GM12878 (cell line): ENCODE data around the gene MATN4. TPM values are rescaled to one million over a fixed set of nuclear protein-coding genes. Genes with fewer than 3 reads are reported as not detected.

Source experiments
- BCLAF1 ChIP-seq: fragments of 450-650 bp; IDR thresholded peaks from 2 replicates; pipeline ENCODE4 v1.6.1; 2017; ENCODE audit warnings: antibody characterized with exemption, mild to moderate bottlenecking, moderate library complexity
- BMI1 ChIP-seq: fragments of 450-650 bp; IDR thresholded peaks from 2 replicates; pipeline ENCODE4 v1.6.1; 2016; ENCODE audit warnings: mild to moderate bottlenecking, moderate library complexity, borderline replicate concordance
- CHD2 ChIP-seq: IDR thresholded peaks from 2 replicates; pipeline ENCODE4 v1.6.1; 2011; ENCODE audit warnings: low read depth, low read length, improper control_type of control experiment, borderline replicate concordance
- CHD4 ChIP-seq: fragments of 200-600 bp; sonication (generic); IDR thresholded peaks from 2 replicates; pipeline ENCODE4 v1.6.1; 2016; ENCODE audit warnings: mild to moderate bottlenecking
- CTCF ChIP-seq, 3 experiments: IDR thresholded peaks in 2 of 3; conservative IDR thresholded peaks in 1 of 3; 2 replicates each; pipeline ENCODE4 v1.5.1; 2011; ENCODE audit warnings: low read depth in 3 of 3, low read length in 3 of 3, mild to moderate bottlenecking in 3 of 3, control low read depth in 2 of 3, moderate library complexity in 2 of 3, inconsistent platforms in 1 of 3, mixed read lengths in 1 of 3; ENCODE audit not compliant: control insufficient read depth in 2 of 3, insufficient read depth in 1 of 3; ENCODE audit errors: extremely low read depth in 1 of 3
- HSF1 ChIP-seq: fragments of 150-350 bp; IDR thresholded peaks from 2 replicates; pipeline ENCODE4 v1.6.1; 2014; ENCODE audit warnings: mild to moderate bottlenecking, low read depth, low read length
- JUNB ChIP-seq: IDR thresholded peaks from 2 replicates; pipeline ENCODE4 v1.6.1; 2016; ENCODE audit warnings: antibody characterized with exemption, mild to moderate bottlenecking
- PBX3 ChIP-seq: IDR thresholded peaks from 2 replicates; pipeline ENCODE4 v1.6.1; 2011; ENCODE audit warnings: mild to moderate bottlenecking, low read depth, low read length, moderate library complexity; ENCODE audit not compliant: insufficient replicate concordance
- POLR2A ChIP-seq: IDR thresholded peaks from 2 replicates; pipeline ENCODE4 v1.6.1; 2011; ENCODE audit warnings: low read depth, mild to moderate bottlenecking, low read length
- PRDM15 ChIP-seq: fragments of 450-650 bp; formaldehyde crosslinking; IDR thresholded peaks from 2 replicates; pipeline ENCODE4 v1.4.0; 2020; ENCODE audit warnings: mild to moderate bottlenecking, moderate library complexity
- RAD21 ChIP-seq: IDR thresholded peaks from 2 replicates; pipeline ENCODE4 v1.6.1; 2011; ENCODE audit warnings: mild to moderate bottlenecking, low read depth, low read length, moderate library complexity; ENCODE audit not compliant: insufficient read depth
- RB1 ChIP-seq: fragments of 450-650 bp; formaldehyde crosslinking; IDR thresholded peaks from 2 replicates; pipeline ENCODE4 v1.6.1; 2017; ENCODE audit warnings: mild to moderate bottlenecking, borderline replicate concordance
- RELA ChIP-seq: fragments of 450-650 bp; IDR thresholded peaks from 2 replicates; pipeline ENCODE4 v1.8.0; 2014; ENCODE audit warnings: borderline replicate concordance; ENCODE audit not compliant: partially characterized antibody
- TCF7 ChIP-seq: IDR thresholded peaks from 2 replicates; pipeline ENCODE4 v1.6.1; 2014; ENCODE audit warnings: antibody characterized with exemption, borderline replicate concordance
- ZNF217 ChIP-seq: fragments of 450-650 bp; IDR thresholded peaks from 2 replicates; pipeline ENCODE4 v1.6.1; 2017; ENCODE audit warnings: antibody characterized with exemption, mild to moderate bottlenecking
- polyA plus RNA-seq, 11 experiments: library from polyadenylated mRNA; depleted of rRNA in 4 of 11; unstranded in 6 of 11; stranded (reverse) in 5 of 11; fragments of >200 nt; fragmentation: Nextera tagmentation in 4 of 11; fragmentation: Illumina TruSeq in 1 of 11; extraction: Ambion mirVana in 4 of 11; extraction: Trizol in 1 of 11; gene quantifications; 1 replicate in 1 of 11; 2 replicates in 10 of 11; pipeline versions ENCODE4 v1.2.1 to v1.2.3, GENCODE V29; 2011 to 2016; ENCODE audit warnings: inconsistent platforms in 2 of 11, missing spikeins in 2 of 11, low read depth in 1 of 11
- total RNA-seq, 4 experiments: library from RNA; depleted of rRNA in 3 of 4; stranded (reverse); fragments of >200 nt in 3 of 4; fragmentation: Illumina TruSeq in 1 of 4; extraction: Trizol in 1 of 4; gene quantifications; 2 replicates each; pipeline versions ENCODE4 v1.2.1 to v1.2.3, GENCODE V29; 2013 to 2021

The MATN4 gene
- total and polyA plus RNA-seq, 10 of the 15 experiments (the other 5 are each of a cell fraction or from before 2014, with no cell fraction given) = 0.10 to 0.15 TPM; not detected in 8

GRCh38 chr20:45306431-45306982, 1.6 kb downstream of the MATN4 start, which contains the start of gene RBPJL (continued):
- TF ChIP-seq BCLAF1 = no peak
- TF ChIP-seq CHD2 = no peak
- TF ChIP-seq POLR2A = no peak
- peak; percentile 66; the same call in 1 of the 2 replicates for TF ChIP-seq RB1
- no peak for TF ChIP-seq PRDM15
- no peak for TF ChIP-seq PBX3
- no peak for TF ChIP-seq HSF1
- TF ChIP-seq RAD21 = peak; percentile 22; the same call in 1 of the 2 replicates
- peak; percentile 65 to 91 (median 68) for TF ChIP-seq CTCF (IDR thresholded peaks at IDR 0.05 in 2 of 3, conservative IDR thresholded peaks at IDR 0.05 in 1 of 3; ENCODE audit: control insufficient read depth in 2 of 3, extremely low read depth in 1 of 3, insufficient read depth in 1 of 3, low read depth in 3 of 3, low read length in 3 of 3)
- TF ChIP-seq RELA = no peak
- TF ChIP-seq JUNB = no peak
- no peak for TF ChIP-seq ZNF217
- no peak for TF ChIP-seq TCF7
- TF ChIP-seq CHD4 = no peak
- TF ChIP-seq BMI1 = no peak
